ENCODE measurements around the gene PDE9A. TPM values are rescaled to one million over a fixed set of nuclear protein-coding genes. Genes with fewer than 3 reads are reported as not detected.

PDE9A gene
- total and polyA plus RNA-seq, 2 donors (not counting 1 experiment from before 2014, with no cell fraction given), result 0.34 to 5.8 TPM

DNA sequence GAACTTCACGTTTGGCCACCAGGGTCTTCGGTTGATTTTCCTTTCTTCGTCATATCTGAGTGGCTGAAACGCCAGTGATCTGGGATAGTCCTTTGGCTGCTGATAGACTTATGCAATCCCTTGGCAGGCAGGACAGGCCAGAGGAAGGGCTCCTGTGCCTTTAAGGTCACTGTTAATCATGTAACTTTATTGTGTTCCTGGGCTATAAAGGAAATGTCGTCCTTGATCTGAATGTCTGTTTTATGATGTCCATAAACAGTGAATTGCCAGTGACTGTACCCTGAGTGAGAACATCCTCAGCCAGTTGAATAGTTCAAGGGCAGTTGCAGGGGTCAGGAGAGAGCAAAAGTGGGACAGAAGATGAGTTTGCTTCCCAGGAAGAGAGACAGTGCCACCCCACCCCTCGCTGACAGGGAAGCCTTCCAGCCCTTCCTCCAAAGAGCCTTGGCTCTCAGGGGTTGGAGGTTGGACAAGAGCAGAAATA, 68.0 kb downstream of the PDE9A start:
- CTCF ChIA-PET, result no interaction called here
- Mint-ChIP-seq H3K4me1 (no peaks in the 10 kb centered on the region), H3K4me3 (no peak overlapping the region), H3K27ac (no peak overlapping the region), H3K9me3 (ENCODE audit: insufficient read depth) (no peaks in the 10 kb centered on the region), H3K27me3 (peaks cover 9% of the 10 kb centered on the region)
- ATAC-seq (ENCODE audit: low read depth) (no peak), DNase-seq (no peak)
- Histone ChIP-seq H3K27ac (ENCODE audit: low read length in 2 of 2) (no peak overlapping the region), H4K20me1 (ENCODE audit: control insufficient read depth, insufficient read depth, low read length, poor library complexity, severe bottlenecking) (no peaks in the 10 kb centered on the region), H3K4me3 (ENCODE audit: control extremely low read depth in 1 of 5, extremely low read depth in 1 of 5, insufficient read depth in 1 of 5, low read depth in 2 of 5, low read length in 4 of 5) (no peak overlapping the region), H3K36me3 (replicated peaks in 1 of 2; ENCODE audit: control extremely low read depth in 1 of 2, control insufficient read depth in 1 of 2, extremely low read depth in 1 of 2, insufficient read depth in 2 of 2, low read length in 1 of 2) (no peaks in the 10 kb centered on the region), H2AFZ (ENCODE audit: insufficient read depth, low read depth, low read length, poor library complexity, severe bottlenecking) (no peak overlapping the region), H3K27me3 (replicated peaks in 1 of 4; ENCODE audit: control extremely low read depth in 1 of 4, control insufficient read depth in 3 of 4, insufficient read depth in 4 of 4, low read length in 3 of 4) (no peaks in the 10 kb centered on the region), H3K4me2 (replicated peaks; ENCODE audit: low read depth, low read length, poor library complexity, severe bottlenecking) (no peak overlapping the region), H3K9me3 (ENCODE audit: control extremely low read depth in 1 of 3, control insufficient read depth in 2 of 3, insufficient read depth in 1 of 3, low read length in 2 of 3) (no peaks in the 10 kb centered on the region), H3K79me2 (ENCODE audit: control insufficient read depth, insufficient read depth, low read length) (no peaks in the 10 kb centered on the region), H3K4me1 (ENCODE audit: control insufficient read depth in 2 of 2, insufficient read depth in 2 of 2, low read length in 2 of 2) (no peaks in the 10 kb centered on the region), H3K9ac (ENCODE audit: low read length) (no peak overlapping the region)
- WGBS (ENCODE audit: insufficient coverage), result 76% methylated on average over 5 of the region's 6 CpGs
- TF ChIP-seq, protein P1, sequence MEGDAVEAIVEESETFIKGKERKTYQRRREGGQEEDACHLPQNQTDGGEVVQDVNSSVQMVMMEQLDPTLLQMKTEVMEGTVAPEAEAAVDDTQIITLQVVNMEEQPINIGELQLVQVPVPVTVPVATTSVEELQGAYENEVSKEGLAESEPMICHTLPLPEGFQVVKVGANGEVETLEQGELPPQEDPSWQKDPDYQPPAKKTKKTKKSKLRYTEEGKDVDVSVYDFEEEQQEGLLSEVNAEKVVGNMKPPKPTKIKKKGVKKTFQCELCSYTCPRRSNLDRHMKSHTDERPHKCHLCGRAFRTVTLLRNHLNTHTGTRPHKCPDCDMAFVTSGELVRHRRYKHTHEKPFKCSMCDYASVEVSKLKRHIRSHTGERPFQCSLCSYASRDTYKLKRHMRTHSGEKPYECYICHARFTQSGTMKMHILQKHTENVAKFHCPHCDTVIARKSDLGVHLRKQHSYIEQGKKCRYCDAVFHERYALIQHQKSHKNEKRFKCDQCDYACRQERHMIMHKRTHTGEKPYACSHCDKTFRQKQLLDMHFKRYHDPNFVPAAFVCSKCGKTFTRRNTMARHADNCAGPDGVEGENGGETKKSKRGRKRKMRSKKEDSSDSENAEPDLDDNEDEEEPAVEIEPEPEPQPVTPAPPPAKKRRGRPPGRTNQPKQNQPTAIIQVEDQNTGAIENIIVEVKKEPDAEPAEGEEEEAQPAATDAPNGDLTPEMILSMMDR (IDR thresholded peaks at IDR 0.05), result no peak
- no peak for TF ChIP-seq EZH2 (IDR thresholded peaks at IDR 0.05; ENCODE audit: borderline replicate concordance, insufficient read depth, low read depth, low read length, poor library complexity, severe bottlenecking)
- POLR2A ChIA-PET, result no interaction called here
- intact Hi-C loops (cut with micrococcal nuclease), result no loop called here

DNA sequence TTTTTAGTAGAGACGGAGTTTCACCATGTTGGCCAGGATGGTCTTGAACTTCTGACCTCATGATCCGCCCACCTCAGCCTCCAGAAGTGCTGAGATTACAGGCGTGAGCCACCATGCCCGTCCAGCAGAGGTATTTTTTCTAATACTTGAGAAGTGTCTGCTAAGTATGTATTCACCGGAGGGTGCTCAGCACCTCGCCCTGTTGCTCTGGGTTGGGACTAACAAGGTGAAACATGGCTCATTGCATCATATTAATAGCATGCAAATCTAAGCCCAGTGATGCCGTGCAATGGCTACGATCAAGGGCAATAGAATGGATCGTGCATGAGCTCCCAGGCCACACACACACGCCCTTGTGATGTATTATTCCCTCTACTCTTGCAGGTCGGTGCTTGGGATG, 68.7 kb downstream of the PDE9A start:
- no peak overlapping the region for H3K27ac Mint-ChIP-seq
- POLR2A ChIA-PET, result no interaction called here
- H3K79me2 ChIP-seq (ENCODE audit: control insufficient read depth, insufficient read depth, low read length), result no peaks in the 10 kb centered on the region
- no peaks in the 10 kb centered on the region for H4K20me1 ChIP-seq (ENCODE audit: control insufficient read depth, insufficient read depth, low read length, poor library complexity, severe bottlenecking)
- 98% methylated on average over 6 of the region's 11 CpGs for WGBS (ENCODE audit: insufficient coverage)
- H3K4me1 ChIP-seq (ENCODE audit: control insufficient read depth in 2 of 2, insufficient read depth in 2 of 2, low read length in 2 of 2), result no peaks in the 10 kb centered on the region
- H3K27me3 Mint-ChIP-seq, result peaks cover 15% of the 10 kb centered on the region
- H3K4me3 Mint-ChIP-seq, result no peak overlapping the region
- DNase-seq (no peak), ATAC-seq (ENCODE audit: low read depth) (no peak)
- H3K27me3 ChIP-seq (replicated peaks in 1 of 4; ENCODE audit: control extremely low read depth in 1 of 4, control insufficient read depth in 3 of 4, insufficient read depth in 4 of 4, low read length in 3 of 4), result no peaks in the 10 kb centered on the region
- no peak overlapping the region for H3K4me2 ChIP-seq (replicated peaks; ENCODE audit: low read depth, low read length, poor library complexity, severe bottlenecking)
- CTCF ChIA-PET, result no interaction called here
- intact Hi-C loops (cut with micrococcal nuclease), result no loop called here
- H3K9me3 Mint-ChIP-seq (ENCODE audit: insufficient read depth), result no peaks in the 10 kb centered on the region
- TF ChIP-seq, protein P1 (IDR thresholded peaks at IDR 0.05), result no peak
- TF ChIP-seq EZH2 (IDR thresholded peaks at IDR 0.05; ENCODE audit: borderline replicate concordance, insufficient read depth, low read depth, low read length, poor library complexity, severe bottlenecking), result no peak
- H3K9ac ChIP-seq (ENCODE audit: low read length), result no peak overlapping the region
- no peak overlapping the region for H3K27ac ChIP-seq (ENCODE audit: low read length in 2 of 2)
- no peaks in the 10 kb centered on the region for H3K4me1 Mint-ChIP-seq
- no peak overlapping the region for H3K4me3 ChIP-seq (ENCODE audit: control extremely low read depth in 1 of 5, extremely low read depth in 1 of 5, insufficient read depth in 1 of 5, low read depth in 2 of 5, low read length in 4 of 5)
- H3K9me3 ChIP-seq (ENCODE audit: control extremely low read depth in 1 of 3, control insufficient read depth in 2 of 3, insufficient read depth in 1 of 3, low read length in 2 of 3), result no peaks in the 10 kb centered on the region
- H2AFZ ChIP-seq (ENCODE audit: insufficient read depth, low read depth, low read length, poor library complexity, severe bottlenecking), result no peak overlapping the region
- H3K36me3 ChIP-seq (replicated peaks in 1 of 2; ENCODE audit: control extremely low read depth in 1 of 2, control insufficient read depth in 1 of 2, extremely low read depth in 1 of 2, insufficient read depth in 2 of 2, low read length in 1 of 2), result no peaks in the 10 kb centered on the region
